Body of pancreas (tissue), 4 donors: ENCODE measurements around the gene TRAPPC5. TPM values are rescaled to one million over a fixed set of nuclear protein-coding genes. Genes with fewer than 3 reads are reported as not detected.

Experiments used
- ATAC-seq: fragments of 150-250 bp; one replicate; pipeline ENCODE4 v1.9.1; 2016
- DNase-seq, 4 donors: peaks; one replicate each; pipeline ENCODE4 v3.0.0-alpha.2; 2019
- H3K27ac ChIP-seq, 4 donors: fragments of 200-600 bp; sonication (generic); 1 replicate in 3 of 4; 2 replicates in 1 of 4; pipeline versions ENCODE4 v1.5.1 to v1.6.1; 2016 to 2019; ENCODE audit warnings: mild to moderate bottlenecking in 1 of 4, mixed read lengths in 1 of 4, moderate library complexity in 1 of 4
- H3K27me3 ChIP-seq, 2 donors: fragments of 200-600 bp; sonication (generic); one replicate each; pipeline ENCODE4 v1.6.0; 2016; ENCODE audit warnings: mild to moderate bottlenecking in 1 of 2
- H3K36me3 ChIP-seq, 2 donors: fragments of 200-600 bp; sonication (generic); replicated peaks in 1 of 2; 2 replicates each; pipeline ENCODE4 v1.5.1; 2016; ENCODE audit warnings: low read depth in 2 of 2; ENCODE audit not compliant: insufficient read depth in 1 of 2
- H3K4me1 ChIP-seq: fragments of 200-600 bp; sonication (generic); one replicate; pipeline ENCODE4 v1.6.0; 2016
- H3K4me3 ChIP-seq, 2 donors: fragments of 200-600 bp; sonication (generic); 1 replicate in 1 of 2; 2 replicates in 1 of 2; pipeline ENCODE4 v1.5.1; 2016 to 2019
- H3K9me3 ChIP-seq, 3 donors: fragments of 200-600 bp; sonication (generic); 1 replicate in 2 of 3; 2 replicates in 1 of 3; pipeline ENCODE4 v1.5.1; 2016
- POLR2A ChIP-seq, 3 donors: fragments of 450-650 bp; IDR thresholded peaks; one replicate each; pipeline ENCODE4 v1.6.1; 2016; ENCODE audit warnings: antibody characterized with exemption in 3 of 3, mild to moderate bottlenecking in 2 of 3
- WGBS, 2 donors: methylation state at CpG; one replicate each; pipeline ENCODE4 v1.1.5; 2017; 5-methylcytosine and 5-hydroxymethylcytosine counted together
- intact Hi-C: fragments of 100-400 bp; cut with DNase I; formaldehyde crosslinking; loops from one replicate; pipeline ENCODE4 v1.15.1; 2023
- total RNA-seq, 2 donors: library from RNA; depleted of rRNA; stranded (reverse); fragments of >200 nt; gene quantifications; one replicate each; pipeline ENCODE4 v1.1.0, GENCODE V29; 2016
- TF ChIP-seq, protein P1 (sequence below), 7 experiments: fragments of 450-650 bp in 4 of 7; fragments of 200-600 bp in 3 of 7; sonication (generic) in 3 of 7; IDR thresholded peaks; one replicate each; pipeline ENCODE4 v1.5.1; 2016 to 2019; ENCODE audit warnings: antibody characterized with exemption in 7 of 7

Gene TRAPPC5
- total RNA-seq: 10 to 100 TPM; 10.9 to 18.7 TPM

DNA sequence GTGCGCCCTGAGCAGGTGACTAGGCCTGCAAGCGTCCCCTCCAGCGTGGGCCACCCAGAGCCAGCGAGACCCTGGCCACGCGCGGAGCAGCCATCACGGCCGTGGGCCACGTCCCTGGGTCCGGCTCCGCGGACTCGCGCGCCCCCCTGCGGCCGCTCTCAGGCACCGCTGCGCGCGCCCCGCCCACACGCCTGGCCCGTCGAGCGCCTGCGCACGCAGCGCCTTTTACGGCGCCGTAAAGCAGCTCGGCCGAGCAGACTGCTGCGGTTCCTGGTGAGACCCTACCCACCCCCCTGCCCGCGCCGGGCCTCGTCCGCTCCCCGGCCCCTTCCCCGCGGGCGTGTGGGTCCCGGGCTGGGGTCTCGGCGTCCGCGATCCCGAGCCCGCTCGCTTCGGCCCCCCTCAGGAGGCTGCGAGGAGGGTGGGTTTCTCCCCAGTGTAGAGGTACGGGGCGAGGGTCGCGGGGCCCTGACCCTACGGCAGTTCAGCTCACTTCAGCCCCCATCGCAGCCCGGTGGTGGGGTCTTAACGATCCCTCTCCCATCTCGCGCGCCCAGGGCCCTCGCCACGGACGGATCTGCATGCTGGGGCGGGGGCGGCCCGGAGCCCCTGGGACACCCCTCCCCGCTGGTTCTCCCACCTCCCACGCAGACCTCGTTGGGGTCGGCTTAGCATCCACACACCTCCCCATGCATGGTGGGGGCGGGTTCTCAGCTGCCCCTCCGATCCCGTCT, at the start of gene TRAPPC5:
TSS of gene TRAPPC5 (plus strand) at position 228 of the 734 bp plus-strand sequence. CDS start 1,421 bp downstream, outside the sequence.
- Histone ChIP-seq H3K4me1 (peaks cover 18% of the 10 kb centered on the region), H3K4me3 (peak within 1 kb of the TSS; percentile 69 to 99), H3K27me3 (no peaks in the 10 kb centered on the region), H3K27ac (peak within 1 kb of the TSS in 3 of 4 donors; percentile 83 to 87 (median 87)), H3K36me3 (peaks cover 0 to 2% of the 10 kb centered on the region in 2 donors), H3K9me3 (no peaks in the 10 kb centered on the region)
- peak in 2 of 3 donors; percentile 41 to 54 for TF ChIP-seq POLR2A (IDR thresholded peaks at IDR 0.05)
- TF ChIP-seq, protein P1, sequence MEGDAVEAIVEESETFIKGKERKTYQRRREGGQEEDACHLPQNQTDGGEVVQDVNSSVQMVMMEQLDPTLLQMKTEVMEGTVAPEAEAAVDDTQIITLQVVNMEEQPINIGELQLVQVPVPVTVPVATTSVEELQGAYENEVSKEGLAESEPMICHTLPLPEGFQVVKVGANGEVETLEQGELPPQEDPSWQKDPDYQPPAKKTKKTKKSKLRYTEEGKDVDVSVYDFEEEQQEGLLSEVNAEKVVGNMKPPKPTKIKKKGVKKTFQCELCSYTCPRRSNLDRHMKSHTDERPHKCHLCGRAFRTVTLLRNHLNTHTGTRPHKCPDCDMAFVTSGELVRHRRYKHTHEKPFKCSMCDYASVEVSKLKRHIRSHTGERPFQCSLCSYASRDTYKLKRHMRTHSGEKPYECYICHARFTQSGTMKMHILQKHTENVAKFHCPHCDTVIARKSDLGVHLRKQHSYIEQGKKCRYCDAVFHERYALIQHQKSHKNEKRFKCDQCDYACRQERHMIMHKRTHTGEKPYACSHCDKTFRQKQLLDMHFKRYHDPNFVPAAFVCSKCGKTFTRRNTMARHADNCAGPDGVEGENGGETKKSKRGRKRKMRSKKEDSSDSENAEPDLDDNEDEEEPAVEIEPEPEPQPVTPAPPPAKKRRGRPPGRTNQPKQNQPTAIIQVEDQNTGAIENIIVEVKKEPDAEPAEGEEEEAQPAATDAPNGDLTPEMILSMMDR (IDR thresholded peaks at IDR 0.05): peak; percentile 52 to 99 (median 99)
- ATAC-seq (peak; percentile 92), DNase-seq (peak; percentile 86 to 90 (median 88))
- 0 to 1% methylated on average over 28 to 71 of the region's 79 CpGs for WGBS, 2 donors
- intact Hi-C loops: loop anchor here (10.0 kb wide), 1 partner anchor 124 kb away; no protein-coding TSS in a partner anchor

DNA sequence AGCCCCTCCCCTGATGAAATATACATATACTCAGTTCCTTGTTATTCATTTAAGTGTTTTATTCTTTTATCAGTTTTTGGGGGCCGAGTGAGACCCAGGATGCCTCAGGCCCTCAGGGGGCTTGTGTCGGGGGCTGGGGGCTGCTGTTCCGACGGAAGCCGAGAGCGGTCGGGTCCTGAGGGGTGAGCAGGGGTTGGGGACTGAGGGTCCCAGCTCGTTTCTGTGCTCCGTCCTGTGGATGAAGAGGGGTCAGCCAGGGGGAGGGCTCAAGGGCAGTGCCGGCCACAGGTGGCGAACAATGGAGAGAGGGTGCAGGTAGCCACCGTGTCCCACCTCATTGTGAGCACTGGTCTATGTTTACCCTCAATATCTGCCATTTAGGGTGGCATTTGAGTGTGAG, 49.1 kb upstream of the TRAPPC5 start:
- 83 to 93% methylated on average over 11 to 12 of the region's 12 CpGs for WGBS, 2 donors
- intact Hi-C loops: no loop called here
- TF ChIP-seq, protein P1 (IDR thresholded peaks at IDR 0.05): no peak
- no peak for TF ChIP-seq POLR2A (IDR thresholded peaks at IDR 0.05)
- H3K27me3 ChIP-seq: no peaks in the 10 kb centered on the region
- ATAC-seq (no peak), DNase-seq (no peak)
- H3K4me1 ChIP-seq: peaks cover 50% of the 10 kb centered on the region
- H3K36me3 ChIP-seq: no peaks in the 10 kb centered on the region
- no peaks in the 10 kb centered on the region for H3K9me3 ChIP-seq
- no peak overlapping the region for H3K4me3 ChIP-seq
- no peak overlapping the region for H3K27ac ChIP-seq

DNA sequence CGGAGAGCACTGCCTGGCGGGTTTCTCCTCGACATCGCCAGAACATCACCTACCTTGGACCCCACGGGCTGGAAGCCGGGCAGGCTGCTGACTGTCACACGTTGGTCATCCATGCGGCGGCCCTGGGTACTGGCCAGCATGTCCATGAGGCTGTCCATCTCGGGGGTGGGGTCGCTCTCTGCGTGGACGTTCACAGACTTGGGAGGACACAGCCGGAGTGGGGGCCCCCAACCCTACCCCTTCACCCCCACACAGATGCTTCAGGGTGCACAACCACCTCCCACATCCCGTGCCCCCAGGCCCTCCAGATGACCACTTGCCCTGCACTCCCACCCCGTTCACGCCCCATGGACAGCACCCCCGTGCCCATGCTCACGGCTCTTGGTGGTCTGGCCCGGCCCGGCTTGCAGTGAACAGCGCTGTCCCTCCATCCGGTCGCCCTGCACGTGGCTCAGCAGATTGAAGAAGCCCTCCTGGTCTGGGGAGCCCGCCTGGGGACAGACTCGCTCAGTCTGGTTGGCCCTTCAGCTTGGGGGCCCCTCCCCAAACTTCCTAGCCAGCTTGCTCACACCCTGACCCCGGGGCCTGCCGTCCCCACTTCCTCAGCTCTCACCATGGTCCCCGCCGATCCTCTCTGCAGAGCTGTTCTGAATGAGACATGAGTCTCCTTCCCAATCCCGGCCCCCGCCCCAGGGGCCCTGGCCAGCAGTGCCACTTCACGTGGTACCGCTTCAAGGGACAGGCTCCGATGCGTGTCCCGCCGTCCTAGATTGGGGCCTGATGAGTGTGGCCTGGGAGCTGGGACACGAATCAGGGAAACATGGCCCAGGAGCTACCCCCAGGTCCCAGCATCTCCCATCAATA, 48.1 kb upstream of the TRAPPC5 start:
- Histone ChIP-seq H3K9me3 (no peaks in the 10 kb centered on the region), H3K27ac (no peak overlapping the region), H3K4me3 (no peak overlapping the region), H3K27me3 (no peaks in the 10 kb centered on the region), H3K36me3 (no peaks in the 10 kb centered on the region), H3K4me1 (peaks cover 52% of the 10 kb centered on the region)
- TF ChIP-seq POLR2A (IDR thresholded peaks at IDR 0.05): no peak
- TF ChIP-seq, protein P1 (IDR thresholded peaks at IDR 0.05): no peak
- 83 to 91% methylated on average over 16 to 38 of the region's 40 CpGs for WGBS, 2 donors
- no peak for ATAC-seq
- no peak for DNase-seq
- intact Hi-C loops: no loop called here

DNA sequence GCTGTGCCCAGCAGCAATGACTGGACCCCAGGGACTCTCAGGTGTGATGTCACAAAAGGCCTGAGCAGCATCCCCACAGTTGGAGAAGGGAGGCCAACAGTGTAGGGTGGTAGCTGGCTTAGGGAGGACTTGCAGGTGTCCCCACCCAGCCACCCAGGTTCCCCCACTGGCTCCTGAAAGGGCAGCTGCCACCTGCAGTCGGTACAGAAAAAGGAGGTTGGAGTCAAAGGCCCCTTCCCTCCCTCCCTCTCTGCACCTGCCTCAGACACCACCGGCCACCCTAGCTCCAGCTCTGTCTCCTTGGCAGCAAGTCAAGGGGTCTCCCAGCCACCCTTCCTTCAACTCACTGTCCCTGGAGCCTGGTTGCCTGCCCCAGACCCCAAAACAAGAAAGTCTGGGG, 46.9 kb upstream of the TRAPPC5 start, which contains the start of gene PCP2:
TSS of gene PCP2 (minus strand) at position 22 of the 400 bp plus-strand sequence. CDS start 262 bp downstream, outside the sequence.
- TF ChIP-seq, protein P1 (IDR thresholded peaks at IDR 0.05): no peak
- TF ChIP-seq POLR2A (IDR thresholded peaks at IDR 0.05): no peak
- WGBS, 2 donors: 18 to 57% methylated on average over 1 to 2 of the region's 2 CpGs
- no peak within 1 kb of the TSS for H3K27ac ChIP-seq
- DNase-seq: no peak
- no peaks in the 10 kb centered on the region for H3K36me3 ChIP-seq
- H3K9me3 ChIP-seq: no peaks in the 10 kb centered on the region
- intact Hi-C loops: no loop called here
- no peak for ATAC-seq
- no peaks in the 10 kb centered on the region for H3K27me3 ChIP-seq
- peaks cover 51% of the 10 kb centered on the region for H3K4me1 ChIP-seq
- no peak within 1 kb of the TSS for H3K4me3 ChIP-seq
